ENCODE results near the gene SNAP91. TPM values are rescaled to one million over a fixed set of nuclear protein-coding genes. Genes with fewer than 3 reads are reported as not detected.

The SNAP91 gene
- total and polyA plus RNA-seq, 4 donors: not detected

- TF ChIP-seq FOXA1 (IDR thresholded peaks at IDR 0.05): no peak
- peaks cover 0 to 11% (median 5%) of the 10 kb centered on the region in 4 donors for H3K4me1 ChIP-seq (ENCODE audit: control insufficient read depth in 4 of 4, insufficient read depth in 4 of 4, low read length in 3 of 4)
- H3K9ac ChIP-seq (ENCODE audit: low read depth in 1 of 2, low read length in 2 of 2): no peak overlapping the region
- peaks cover 0 to 13% (median 7%) of the 10 kb centered on the region in 4 donors for H3K27me3 ChIP-seq (ENCODE audit: control insufficient read depth in 4 of 4, insufficient read depth in 4 of 4, low read length in 3 of 4)
- no peak overlapping the region for H3K27ac ChIP-seq (ENCODE audit: low read depth in 1 of 2, low read length in 2 of 2)
- DNase-seq (ENCODE audit: low spot score): no peak
- no peaks in the 10 kb centered on the region for H3K36me3 ChIP-seq (ENCODE audit: control insufficient read depth in 4 of 4, insufficient read depth in 3 of 4, low read depth in 1 of 4, low read length in 3 of 4)
- no peak overlapping the region for H3K4me3 ChIP-seq (ENCODE audit: low read depth in 1 of 3, low read length in 3 of 3)
- H3K9me3 ChIP-seq (ENCODE audit: control insufficient read depth in 4 of 4, low read length in 3 of 4): peaks cover 0 to 1% (median 0%) of the 10 kb centered on the region in 4 donors
These were observed 3.1 kb upstream of the SNAP91 start for GRCh38 chr6:83711958-83712357.

GRCh38 chr6:83709748-83710050 lies 798 bp upstream of the SNAP91 start:
- WGBS: 25% methylated on average over 8 of the region's 8 CpGs
- no peak for DNase-seq (ENCODE audit: low spot score)
- Histone ChIP-seq H3K9ac (ENCODE audit: low read depth in 1 of 2, low read length in 2 of 2) (no peak overlapping the region), H3K4me1 (ENCODE audit: control insufficient read depth in 4 of 4, insufficient read depth in 4 of 4, low read length in 3 of 4) (peaks cover 0 to 11% (median 5%) of the 10 kb centered on the region in 4 donors), H3K27ac (ENCODE audit: low read depth in 1 of 2, low read length in 2 of 2) (no peak overlapping the region), H3K4me3 (ENCODE audit: low read depth in 1 of 3, low read length in 3 of 3) (no peak overlapping the region), H3K36me3 (ENCODE audit: control insufficient read depth in 4 of 4, insufficient read depth in 3 of 4, low read depth in 1 of 4, low read length in 3 of 4) (no peaks in the 10 kb centered on the region), H3K9me3 (ENCODE audit: control insufficient read depth in 4 of 4, low read length in 3 of 4) (peaks cover 0 to 1% (median 0%) of the 10 kb centered on the region in 4 donors), H3K27me3 (ENCODE audit: control insufficient read depth in 4 of 4, insufficient read depth in 4 of 4, low read length in 3 of 4) (peaks cover 0 to 13% (median 7%) of the 10 kb centered on the region in 4 donors)
- TF ChIP-seq CTCF (IDR thresholded peaks at IDR 0.05; ENCODE audit: low read depth, low read length, missing input control) (no peak), GABPA (IDR thresholded peaks at IDR 0.05 in 1 of 2, conservative IDR thresholded peaks at IDR 0.05 in 1 of 2) (no peak), RAD21 (IDR thresholded peaks at IDR 0.05) (no peak), FOXA1 (IDR thresholded peaks at IDR 0.05) (no peak), HNF4A (conservative IDR thresholded peaks at IDR 0.05) (no peak), HNF4G (IDR thresholded peaks at IDR 0.05) (no peak), NR2F2 (IDR thresholded peaks at IDR 0.05) (no peak), ATF3 (IDR thresholded peaks at IDR 0.05) (no peak), SP1 (IDR thresholded peaks at IDR 0.05) (no peak), ZBTB33 (IDR thresholded peaks at IDR 0.05) (no peak), FOXA2 (IDR thresholded peaks at IDR 0.05) (no peak), JUND (IDR thresholded peaks at IDR 0.05) (no peak), REST (IDR thresholded peaks at IDR 0.05) (no peak)

All from liver (tissue), 9 donors.